ENCODE data around the gene IRGC. TPM values are rescaled to one million over a fixed set of nuclear protein-coding genes. Genes with fewer than 3 reads are reported as not detected.
A peak's percentile ranks its signal among the peaks of the same experiment; 100 is the strongest.

Gene IRGC
- total and polyA plus RNA-seq, 9 of the 15 experiments (the other 6 are each of a cell fraction or from before 2014, with no cell fraction given) = not detected

DNA sequence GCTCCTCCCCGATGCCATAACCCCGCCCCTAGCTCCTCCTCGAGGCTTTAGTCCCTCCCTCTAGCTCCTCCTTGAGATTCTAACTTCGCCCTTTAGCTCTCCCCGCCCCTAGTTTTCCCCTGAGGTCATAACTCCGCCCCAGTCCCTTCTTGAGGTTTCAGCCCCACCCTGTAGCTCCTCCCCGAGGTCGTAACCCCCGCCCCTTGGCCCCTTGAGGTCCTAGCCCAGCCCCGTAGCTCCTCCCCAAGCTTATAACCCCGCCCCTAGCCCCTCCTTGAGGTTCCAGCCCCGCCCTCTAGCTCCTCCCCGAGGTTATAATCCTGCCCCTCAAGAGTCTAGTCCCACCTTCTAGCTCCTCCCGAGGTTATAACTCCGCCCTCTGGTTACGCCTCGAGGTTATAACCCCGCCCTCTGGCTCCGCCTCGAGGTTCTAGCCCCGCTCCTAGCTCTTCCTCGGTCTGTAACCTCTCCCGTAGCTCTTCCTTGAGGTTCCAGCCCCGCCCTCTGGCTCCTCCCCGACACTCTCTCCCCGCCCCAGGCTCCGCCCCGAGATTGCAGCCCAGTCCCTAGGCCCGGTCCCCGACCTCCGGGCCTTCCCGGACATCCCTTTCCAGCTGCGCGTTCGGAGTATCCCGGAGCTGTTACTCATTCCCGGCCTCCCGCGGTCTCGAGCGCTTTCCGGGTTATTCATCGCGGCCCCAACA, 47.3 kb upstream of the IRGC start (continued):
- TF ChIP-seq PHF21A (IDR thresholded peaks at IDR 0.05; ENCODE audit: borderline replicate concordance, low read depth) (no peak), ZBTB17 (CRISPR knock-in tag; IDR thresholded peaks at IDR 0.05) (no peak), CCNT2 (IDR thresholded peaks at IDR 0.05; ENCODE audit: borderline replicate concordance, extremely low read depth, insufficient read length, low read depth, low read length) (peak; percentile 35), MYC (IDR thresholded peaks at IDR 0.05; ENCODE audit: low read depth, low read length) (peak; percentile 38; the same call in 1 of the 2 replicates), MYC (CRISPR knock-in tag; IDR thresholded peaks at IDR 0.05; ENCODE audit: borderline replicate concordance, low read depth) (no peak), NCOR1 (IDR thresholded peaks at IDR 0.05) (no peak), SMARCC2 (IDR thresholded peaks at IDR 0.05; ENCODE audit: low read depth) (no peak), ZC3H8 (IDR thresholded peaks at IDR 0.05) (no peak), TBP (optimal IDR thresholded peaks at IDR 0.05; ENCODE audit: low read depth, low read length) (peak; percentile 51), ZNF707 (CRISPR knock-in tag; conservative IDR thresholded peaks at IDR 0.05) (no peak), TCF3 (CRISPR knock-in tag; IDR thresholded peaks at IDR 0.05) (no peak), POLR2A (conservative IDR thresholded peaks at IDR 0.05) (peak; percentile 67)
- TF ChIP-seq, protein P1, sequence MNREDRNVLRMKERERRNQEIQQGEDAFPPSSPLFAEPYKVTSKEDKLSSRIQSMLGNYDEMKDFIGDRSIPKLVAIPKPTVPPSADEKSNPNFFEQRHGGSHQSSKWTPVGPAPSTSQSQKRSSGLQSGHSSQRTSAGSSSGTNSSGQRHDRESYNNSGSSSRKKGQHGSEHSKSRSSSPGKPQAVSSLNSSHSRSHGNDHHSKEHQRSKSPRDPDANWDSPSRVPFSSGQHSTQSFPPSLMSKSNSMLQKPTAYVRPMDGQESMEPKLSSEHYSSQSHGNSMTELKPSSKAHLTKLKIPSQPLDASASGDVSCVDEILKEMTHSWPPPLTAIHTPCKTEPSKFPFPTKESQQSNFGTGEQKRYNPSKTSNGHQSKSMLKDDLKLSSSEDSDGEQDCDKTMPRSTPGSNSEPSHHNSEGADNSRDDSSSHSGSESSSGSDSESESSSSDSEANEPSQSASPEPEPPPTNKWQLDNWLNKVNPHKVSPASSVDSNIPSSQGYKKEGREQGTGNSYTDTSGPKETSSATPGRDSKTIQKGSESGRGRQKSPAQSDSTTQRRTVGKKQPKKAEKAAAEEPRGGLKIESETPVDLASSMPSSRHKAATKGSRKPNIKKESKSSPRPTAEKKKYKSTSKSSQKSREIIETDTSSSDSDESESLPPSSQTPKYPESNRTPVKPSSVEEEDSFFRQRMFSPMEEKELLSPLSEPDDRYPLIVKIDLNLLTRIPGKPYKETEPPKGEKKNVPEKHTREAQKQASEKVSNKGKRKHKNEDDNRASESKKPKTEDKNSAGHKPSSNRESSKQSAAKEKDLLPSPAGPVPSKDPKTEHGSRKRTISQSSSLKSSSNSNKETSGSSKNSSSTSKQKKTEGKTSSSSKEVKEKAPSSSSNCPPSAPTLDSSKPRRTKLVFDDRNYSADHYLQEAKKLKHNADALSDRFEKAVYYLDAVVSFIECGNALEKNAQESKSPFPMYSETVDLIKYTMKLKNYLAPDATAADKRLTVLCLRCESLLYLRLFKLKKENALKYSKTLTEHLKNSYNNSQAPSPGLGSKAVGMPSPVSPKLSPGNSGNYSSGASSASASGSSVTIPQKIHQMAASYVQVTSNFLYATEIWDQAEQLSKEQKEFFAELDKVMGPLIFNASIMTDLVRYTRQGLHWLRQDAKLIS (CRISPR knock-in tag; IDR thresholded peaks at IDR 0.05) = no peak
- TF ChIP-seq, protein P2, sequence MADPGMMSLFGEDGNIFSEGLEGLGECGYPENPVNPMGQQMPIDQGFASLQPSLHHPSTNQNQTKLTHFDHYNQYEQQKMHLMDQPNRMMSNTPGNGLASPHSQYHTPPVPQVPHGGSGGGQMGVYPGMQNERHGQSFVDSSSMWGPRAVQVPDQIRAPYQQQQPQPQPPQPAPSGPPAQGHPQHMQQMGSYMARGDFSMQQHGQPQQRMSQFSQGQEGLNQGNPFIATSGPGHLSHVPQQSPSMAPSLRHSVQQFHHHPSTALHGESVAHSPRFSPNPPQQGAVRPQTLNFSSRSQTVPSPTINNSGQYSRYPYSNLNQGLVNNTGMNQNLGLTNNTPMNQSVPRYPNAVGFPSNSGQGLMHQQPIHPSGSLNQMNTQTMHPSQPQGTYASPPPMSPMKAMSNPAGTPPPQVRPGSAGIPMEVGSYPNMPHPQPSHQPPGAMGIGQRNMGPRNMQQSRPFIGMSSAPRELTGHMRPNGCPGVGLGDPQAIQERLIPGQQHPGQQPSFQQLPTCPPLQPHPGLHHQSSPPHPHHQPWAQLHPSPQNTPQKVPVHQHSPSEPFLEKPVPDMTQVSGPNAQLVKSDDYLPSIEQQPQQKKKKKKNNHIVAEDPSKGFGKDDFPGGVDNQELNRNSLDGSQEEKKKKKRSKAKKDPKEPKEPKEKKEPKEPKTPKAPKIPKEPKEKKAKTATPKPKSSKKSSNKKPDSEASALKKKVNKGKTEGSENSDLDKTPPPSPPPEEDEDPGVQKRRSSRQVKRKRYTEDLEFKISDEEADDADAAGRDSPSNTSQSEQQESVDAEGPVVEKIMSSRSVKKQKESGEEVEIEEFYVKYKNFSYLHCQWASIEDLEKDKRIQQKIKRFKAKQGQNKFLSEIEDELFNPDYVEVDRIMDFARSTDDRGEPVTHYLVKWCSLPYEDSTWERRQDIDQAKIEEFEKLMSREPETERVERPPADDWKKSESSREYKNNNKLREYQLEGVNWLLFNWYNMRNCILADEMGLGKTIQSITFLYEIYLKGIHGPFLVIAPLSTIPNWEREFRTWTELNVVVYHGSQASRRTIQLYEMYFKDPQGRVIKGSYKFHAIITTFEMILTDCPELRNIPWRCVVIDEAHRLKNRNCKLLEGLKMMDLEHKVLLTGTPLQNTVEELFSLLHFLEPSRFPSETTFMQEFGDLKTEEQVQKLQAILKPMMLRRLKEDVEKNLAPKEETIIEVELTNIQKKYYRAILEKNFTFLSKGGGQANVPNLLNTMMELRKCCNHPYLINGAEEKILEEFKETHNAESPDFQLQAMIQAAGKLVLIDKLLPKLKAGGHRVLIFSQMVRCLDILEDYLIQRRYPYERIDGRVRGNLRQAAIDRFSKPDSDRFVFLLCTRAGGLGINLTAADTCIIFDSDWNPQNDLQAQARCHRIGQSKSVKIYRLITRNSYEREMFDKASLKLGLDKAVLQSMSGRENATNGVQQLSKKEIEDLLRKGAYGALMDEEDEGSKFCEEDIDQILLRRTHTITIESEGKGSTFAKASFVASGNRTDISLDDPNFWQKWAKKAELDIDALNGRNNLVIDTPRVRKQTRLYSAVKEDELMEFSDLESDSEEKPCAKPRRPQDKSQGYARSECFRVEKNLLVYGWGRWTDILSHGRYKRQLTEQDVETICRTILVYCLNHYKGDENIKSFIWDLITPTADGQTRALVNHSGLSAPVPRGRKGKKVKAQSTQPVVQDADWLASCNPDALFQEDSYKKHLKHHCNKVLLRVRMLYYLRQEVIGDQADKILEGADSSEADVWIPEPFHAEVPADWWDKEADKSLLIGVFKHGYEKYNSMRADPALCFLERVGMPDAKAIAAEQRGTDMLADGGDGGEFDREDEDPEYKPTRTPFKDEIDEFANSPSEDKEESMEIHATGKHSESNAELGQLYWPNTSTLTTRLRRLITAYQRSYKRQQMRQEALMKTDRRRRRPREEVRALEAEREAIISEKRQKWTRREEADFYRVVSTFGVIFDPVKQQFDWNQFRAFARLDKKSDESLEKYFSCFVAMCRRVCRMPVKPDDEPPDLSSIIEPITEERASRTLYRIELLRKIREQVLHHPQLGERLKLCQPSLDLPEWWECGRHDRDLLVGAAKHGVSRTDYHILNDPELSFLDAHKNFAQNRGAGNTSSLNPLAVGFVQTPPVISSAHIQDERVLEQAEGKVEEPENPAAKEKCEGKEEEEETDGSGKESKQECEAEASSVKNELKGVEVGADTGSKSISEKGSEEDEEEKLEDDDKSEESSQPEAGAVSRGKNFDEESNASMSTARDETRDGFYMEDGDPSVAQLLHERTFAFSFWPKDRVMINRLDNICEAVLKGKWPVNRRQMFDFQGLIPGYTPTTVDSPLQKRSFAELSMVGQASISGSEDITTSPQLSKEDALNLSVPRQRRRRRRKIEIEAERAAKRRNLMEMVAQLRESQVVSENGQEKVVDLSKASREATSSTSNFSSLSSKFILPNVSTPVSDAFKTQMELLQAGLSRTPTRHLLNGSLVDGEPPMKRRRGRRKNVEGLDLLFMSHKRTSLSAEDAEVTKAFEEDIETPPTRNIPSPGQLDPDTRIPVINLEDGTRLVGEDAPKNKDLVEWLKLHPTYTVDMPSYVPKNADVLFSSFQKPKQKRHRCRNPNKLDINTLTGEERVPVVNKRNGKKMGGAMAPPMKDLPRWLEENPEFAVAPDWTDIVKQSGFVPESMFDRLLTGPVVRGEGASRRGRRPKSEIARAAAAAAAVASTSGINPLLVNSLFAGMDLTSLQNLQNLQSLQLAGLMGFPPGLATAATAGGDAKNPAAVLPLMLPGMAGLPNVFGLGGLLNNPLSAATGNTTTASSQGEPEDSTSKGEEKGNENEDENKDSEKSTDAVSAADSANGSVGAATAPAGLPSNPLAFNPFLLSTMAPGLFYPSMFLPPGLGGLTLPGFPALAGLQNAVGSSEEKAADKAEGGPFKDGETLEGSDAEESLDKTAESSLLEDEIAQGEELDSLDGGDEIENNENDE (IDR thresholded peaks at IDR 0.05; ENCODE audit: low read depth, low read length) = no peak

Data from K562 (cell line).